Measurements from ENCODE around the gene PLD4.
"Not testable (repeated sequence)": the region's sequence is repeated elsewhere in the genome, so short reads cannot be mapped to it uniquely, and the experiment has no call there.

PLD4 gene

GRCh38 chr14:104948736-104949031 is 24.0 kb downstream of the PLD4 start:
- TF ChIP-seq CTCF (conservative IDR thresholded peaks at IDR 0.05; ENCODE audit: control insufficient read depth, insufficient read depth, low read depth, low read length): no peak
- H3K4me3 ChIP-seq (ENCODE audit: control insufficient read depth, low read depth, low read length): no peak overlapping the region
- no peak for DNase-seq (ENCODE audit: low read depth)

- not testable (repeated sequence) for H3K4me3 ChIP-seq (ENCODE audit: control insufficient read depth, low read depth, low read length); DNase-seq (ENCODE audit: low read depth)
Measured at GRCh38 chr14:104949406-104949955, 24.8 kb downstream of the PLD4 start.

GRCh38 chr14:104950021-104950420 is 25.3 kb downstream of the PLD4 start:
- DNase-seq (ENCODE audit: low read depth): no peak
- no peak for TF ChIP-seq CTCF (conservative IDR thresholded peaks at IDR 0.05; ENCODE audit: control insufficient read depth, insufficient read depth, low read depth, low read length)
- no peak overlapping the region for H3K4me3 ChIP-seq (ENCODE audit: control insufficient read depth, low read depth, low read length)

- DNase-seq (ENCODE audit: low read depth); H3K4me3 ChIP-seq (ENCODE audit: control insufficient read depth, low read depth, low read length): not testable (repeated sequence)
Measured at GRCh38 chr14:104950701-104951100, 26.0 kb downstream of the PLD4 start.

GRCh38 chr14:104951863-104952657 is 27.4 kb downstream of the PLD4 start:
- DNase-seq (ENCODE audit: low read depth); H3K4me3 ChIP-seq (ENCODE audit: control insufficient read depth, low read depth, low read length): not testable (repeated sequence)

- no peak overlapping the region for H3K4me3 ChIP-seq (ENCODE audit: control insufficient read depth, low read depth, low read length)
- no peak for TF ChIP-seq CTCF (conservative IDR thresholded peaks at IDR 0.05; ENCODE audit: control insufficient read depth, insufficient read depth, low read depth, low read length)
- no peak for DNase-seq (ENCODE audit: low read depth)
Measured at GRCh38 chr14:104953097-104953496, 28.4 kb downstream of the PLD4 start.

- no peak for TF ChIP-seq CTCF (conservative IDR thresholded peaks at IDR 0.05; ENCODE audit: control insufficient read depth, insufficient read depth, low read depth, low read length)
- no peak for DNase-seq (ENCODE audit: low read depth)
- H3K4me3 ChIP-seq (ENCODE audit: control insufficient read depth, low read depth, low read length): no peak overlapping the region
Measured at GRCh38 chr14:104953896-104954656, 29.4 kb downstream of the PLD4 start.

GRCh38 chr14:104954746-104955395 is 30.2 kb downstream of the PLD4 start:
- H3K4me3 ChIP-seq (ENCODE audit: control insufficient read depth, low read depth, low read length): no peak overlapping the region
- DNase-seq (ENCODE audit: low read depth): no peak
- no peak for TF ChIP-seq CTCF (conservative IDR thresholded peaks at IDR 0.05; ENCODE audit: control insufficient read depth, insufficient read depth, low read depth, low read length)
